Rectal smooth muscle tissue (tissue), 1 donor: ENCODE results near the gene RGP1.

Experiments
- H3K27ac ChIP-seq: one replicate; pipeline ENCODE4 v1.7.0; 2013; ENCODE audit warnings: low read depth, low read length, inconsistent platforms
- H3K27me3 ChIP-seq: one replicate; pipeline ENCODE4 v1.7.0; 2013; ENCODE audit warnings: low read length; ENCODE audit not compliant: control insufficient read depth, insufficient read depth
- H3K36me3 ChIP-seq: one replicate; pipeline ENCODE4 v1.7.0; 2013; ENCODE audit warnings: low read length; ENCODE audit not compliant: control insufficient read depth, insufficient read depth
- H3K4me1 ChIP-seq: one replicate; pipeline ENCODE4 v1.7.0; 2013; ENCODE audit warnings: low read length; ENCODE audit not compliant: control insufficient read depth, insufficient read depth
- H3K4me3 ChIP-seq: one replicate; pipeline ENCODE4 v1.7.0; 2013; ENCODE audit warnings: low read length
- H3K9ac ChIP-seq: one replicate; pipeline ENCODE4 v1.7.0; 2013; ENCODE audit warnings: low read length

RGP1 gene

DNA sequence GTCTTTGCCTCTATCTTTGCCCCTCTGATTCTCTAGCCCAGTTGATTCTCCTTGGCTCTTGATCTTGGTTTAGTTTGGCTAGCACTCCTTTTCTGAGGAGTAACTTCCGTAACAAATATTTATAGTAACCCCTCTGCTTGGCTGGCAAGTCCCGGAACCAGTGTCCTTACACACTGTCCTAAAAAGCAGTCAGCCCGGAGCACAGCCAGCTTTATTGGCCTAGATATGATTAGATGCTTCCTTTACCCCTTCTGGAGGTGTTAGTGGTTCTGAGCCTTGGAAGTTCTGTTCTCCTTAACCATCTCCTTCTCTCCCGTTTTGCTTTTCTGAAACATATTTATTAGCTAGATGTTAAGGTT is 22.0 kb downstream of the RGP1 start:
- no peaks in the 10 kb centered on the region for H3K27me3 ChIP-seq
- no peak overlapping the region for H3K9ac ChIP-seq
- H3K27ac ChIP-seq: no peak overlapping the region
- no peaks in the 10 kb centered on the region for H3K4me1 ChIP-seq
- H3K36me3 ChIP-seq: no peaks in the 10 kb centered on the region
- H3K4me3 ChIP-seq: no peak overlapping the region

GRCh38 chr9:35771534-35771933 is 22.4 kb downstream of the RGP1 start:
- no peaks in the 10 kb centered on the region for H3K27me3 ChIP-seq
- no peak overlapping the region for H3K27ac ChIP-seq
- no peaks in the 10 kb centered on the region for H3K36me3 ChIP-seq
- no peaks in the 10 kb centered on the region for H3K4me1 ChIP-seq
- H3K4me3 ChIP-seq: no peak overlapping the region
- H3K9ac ChIP-seq: no peak overlapping the region

DNA sequence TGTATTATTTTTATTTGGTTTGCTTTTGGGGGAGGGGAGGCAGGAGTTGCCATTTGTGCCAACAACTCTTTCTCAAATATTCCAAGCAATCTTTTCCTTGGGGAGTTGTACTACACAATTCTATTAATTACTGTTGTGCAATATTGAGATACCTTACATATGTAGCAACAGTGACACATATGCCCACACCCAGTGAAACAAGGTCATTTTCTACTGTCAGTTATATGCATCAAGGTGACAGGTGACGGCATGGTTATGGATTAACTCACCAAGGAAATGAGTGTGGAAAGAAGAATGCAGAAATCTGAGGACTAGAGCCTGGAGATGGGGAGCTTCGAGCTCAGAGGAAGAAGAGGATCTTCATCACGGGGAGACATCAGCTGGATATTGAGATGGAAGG is 22.9 kb downstream of the RGP1 start:
- Histone ChIP-seq H3K4me1 (no peaks in the 10 kb centered on the region), H3K4me3 (no peak overlapping the region), H3K36me3 (no peaks in the 10 kb centered on the region), H3K27ac (no peak overlapping the region), H3K27me3 (no peaks in the 10 kb centered on the region), H3K9ac (no peak overlapping the region)

- Histone ChIP-seq H3K27me3 (no peaks in the 10 kb centered on the region), H3K36me3 (no peaks in the 10 kb centered on the region), H3K4me3 (no peak overlapping the region), H3K27ac (no peak overlapping the region), H3K4me1 (no peaks in the 10 kb centered on the region), H3K9ac (no peak overlapping the region)
Measured at GRCh38 chr9:35774907-35775635, 26.0 kb downstream of the RGP1 start.

DNA sequence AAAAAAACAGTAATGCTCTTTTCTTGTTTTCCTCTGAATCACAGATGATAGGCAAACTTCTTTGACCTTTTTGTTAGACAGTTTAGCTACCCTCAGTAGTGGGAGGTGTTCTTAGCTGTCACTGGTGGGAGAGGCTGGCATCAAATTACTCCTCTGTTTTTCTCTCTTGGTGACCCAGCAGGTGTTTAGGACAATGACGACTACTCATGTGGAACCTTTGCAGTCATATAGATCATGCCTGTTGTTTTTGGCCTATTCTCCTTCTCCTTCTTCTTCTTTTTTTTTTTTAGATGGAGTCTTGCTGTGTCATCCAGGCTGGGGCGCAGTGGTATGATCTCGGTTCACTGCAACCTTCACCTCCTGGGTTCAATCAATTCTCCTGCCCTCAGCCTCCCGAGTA is 26.9 kb downstream of the RGP1 start:
- Histone ChIP-seq H3K4me3 (no peak overlapping the region), H3K27ac (no peak overlapping the region), H3K27me3 (no peaks in the 10 kb centered on the region), H3K9ac (no peak overlapping the region), H3K36me3 (no peaks in the 10 kb centered on the region), H3K4me1 (no peaks in the 10 kb centered on the region)

- Histone ChIP-seq H3K36me3 (no peaks in the 10 kb centered on the region), H3K4me1 (no peaks in the 10 kb centered on the region), H3K27me3 (no peaks in the 10 kb centered on the region), H3K27ac (no peak overlapping the region), H3K4me3 (no peak overlapping the region), H3K9ac (no peak overlapping the region)
Measured at GRCh38 chr9:35778496-35778895, 29.4 kb downstream of the RGP1 start.

DNA sequence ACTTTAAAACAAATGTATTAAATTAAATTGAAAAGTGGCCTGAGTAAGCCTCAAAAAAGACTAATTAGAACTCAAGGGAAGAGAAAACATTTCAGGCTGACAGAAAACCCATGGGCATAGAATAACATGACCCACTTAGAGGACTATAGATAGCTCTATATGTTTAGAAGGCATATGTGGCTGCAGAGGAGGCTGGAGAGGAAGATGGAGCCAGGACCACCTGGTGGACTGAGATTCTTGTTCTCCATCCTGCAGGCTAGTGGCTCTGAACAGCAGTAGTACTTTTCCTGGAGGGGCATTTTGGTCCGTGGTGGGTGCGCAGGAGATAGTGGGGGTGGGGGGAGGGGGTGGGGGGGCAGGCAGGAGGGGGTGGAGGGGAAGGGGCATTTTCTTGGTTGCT is 32.0 kb downstream of the RGP1 start:
- H3K27me3 ChIP-seq: no peaks in the 10 kb centered on the region

DNA sequence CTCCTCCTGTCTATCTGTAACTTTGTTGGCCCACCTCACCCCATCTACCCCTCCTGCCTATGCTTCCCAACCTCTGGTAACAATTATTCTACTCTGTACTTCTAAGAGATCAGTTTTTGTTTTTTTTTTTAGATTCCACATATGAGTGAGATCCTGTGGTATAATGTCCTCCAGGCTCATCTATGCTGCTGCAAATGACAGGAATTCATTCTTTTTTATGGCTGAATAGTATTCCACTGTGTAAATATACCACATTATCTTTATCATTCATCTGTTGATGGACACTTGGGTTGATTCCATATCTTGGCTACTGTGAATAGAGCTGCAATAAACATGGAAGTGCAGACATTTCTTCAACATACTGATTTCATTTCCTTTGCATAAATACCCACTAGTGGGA is 34.3 kb downstream of the RGP1 start:
- no peak overlapping the region for H3K27ac ChIP-seq
- H3K9ac ChIP-seq: no peak overlapping the region
- H3K4me1 ChIP-seq: no peaks in the 10 kb centered on the region
- H3K4me3 ChIP-seq: no peak overlapping the region
- no peaks in the 10 kb centered on the region for H3K27me3 ChIP-seq
- H3K36me3 ChIP-seq: no peaks in the 10 kb centered on the region

More for the DNA sequence above, 32.0 kb downstream of the RGP1 start:
- Histone ChIP-seq H3K36me3 (no peaks in the 10 kb centered on the region), H3K4me1 (no peaks in the 10 kb centered on the region), H3K4me3 (no peak overlapping the region), H3K9ac (no peak overlapping the region), H3K27ac (no peak overlapping the region)

- Histone ChIP-seq H3K27ac (no peak overlapping the region), H3K4me3 (no peak overlapping the region), H3K27me3 (no peaks in the 10 kb centered on the region), H3K36me3 (peaks cover 3% of the 10 kb centered on the region), H3K9ac (no peak overlapping the region), H3K4me1 (peaks cover 15% of the 10 kb centered on the region)
Measured at GRCh38 chr9:35789541-35789940, 40.5 kb downstream of the RGP1 start.

DNA sequence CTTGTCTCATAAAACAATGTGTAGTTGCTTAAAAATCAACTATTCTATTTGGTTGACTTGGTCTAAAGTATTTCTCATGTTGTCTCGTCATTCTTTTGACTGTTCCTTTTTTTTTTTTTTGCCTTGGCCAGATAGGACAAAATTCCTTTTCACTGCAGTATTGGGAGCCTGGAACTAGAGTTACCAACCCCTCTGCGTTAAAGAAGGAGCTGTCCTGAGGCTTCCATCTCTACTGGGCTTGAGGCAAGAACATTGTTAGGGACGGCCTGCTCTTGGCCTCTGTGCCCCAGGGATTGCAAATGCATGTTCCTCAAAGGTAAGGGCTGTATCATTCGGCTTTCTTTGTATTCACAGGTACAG is 40.9 kb downstream of the RGP1 start:
- Histone ChIP-seq H3K4me1 (peaks cover 15% of the 10 kb centered on the region), H3K27me3 (no peaks in the 10 kb centered on the region), H3K4me3 (no peak overlapping the region), H3K36me3 (peaks cover 3% of the 10 kb centered on the region), H3K9ac (no peak overlapping the region), H3K27ac (no peak overlapping the region)

DNA sequence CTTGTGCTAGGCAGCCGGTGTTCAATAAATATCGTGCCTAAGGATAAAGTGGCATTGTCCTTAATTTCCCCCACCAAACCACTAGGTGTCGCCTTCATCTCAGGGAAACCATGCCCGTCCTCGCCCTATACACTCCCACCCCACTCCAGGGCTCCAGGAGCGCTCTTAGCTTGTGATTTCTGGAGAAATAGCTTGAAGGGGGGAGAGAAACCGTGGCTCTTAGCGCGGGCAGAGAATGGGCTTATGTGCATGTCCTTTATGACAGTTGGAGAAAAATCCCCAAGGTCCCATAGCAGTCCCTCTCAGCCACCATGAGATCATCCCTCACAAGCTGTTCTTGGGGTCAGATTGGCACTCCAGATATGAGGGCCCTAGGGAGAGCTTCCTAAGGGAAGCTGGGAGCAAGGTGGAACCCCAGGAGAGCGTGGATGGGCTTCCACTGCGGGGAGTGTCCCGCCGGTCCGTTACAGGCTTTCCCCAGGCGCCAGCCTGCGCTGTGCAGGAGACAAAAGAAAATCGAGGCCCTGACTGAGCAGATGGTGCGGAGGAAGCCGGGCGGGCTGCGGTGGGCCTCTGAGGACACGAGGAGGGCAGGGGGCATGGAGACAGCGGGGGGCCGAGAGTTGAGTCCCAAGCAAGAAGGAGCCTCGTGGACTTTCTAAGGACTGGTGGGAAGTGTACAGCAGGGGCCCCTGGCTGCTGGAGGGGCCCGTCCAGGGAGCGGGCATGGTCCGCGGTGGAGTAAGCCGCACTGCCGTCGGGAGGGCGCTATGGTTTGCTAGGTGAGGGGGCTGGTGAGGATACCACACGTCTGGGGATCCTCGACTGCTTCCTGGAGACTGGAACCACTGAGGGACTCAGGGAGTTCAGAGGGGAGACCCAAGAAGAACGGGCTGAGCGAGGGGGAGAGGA is 41.6 kb downstream of the RGP1 start:
- H3K27ac ChIP-seq: peak overlapping the region; percentile 82
- H3K4me3 ChIP-seq: no peak overlapping the region
- H3K36me3 ChIP-seq: peaks cover 3% of the 10 kb centered on the region
- peaks cover 15% of the 10 kb centered on the region for H3K4me1 ChIP-seq
- H3K27me3 ChIP-seq: no peaks in the 10 kb centered on the region
- peak overlapping the region; percentile 14 for H3K9ac ChIP-seq

DNA sequence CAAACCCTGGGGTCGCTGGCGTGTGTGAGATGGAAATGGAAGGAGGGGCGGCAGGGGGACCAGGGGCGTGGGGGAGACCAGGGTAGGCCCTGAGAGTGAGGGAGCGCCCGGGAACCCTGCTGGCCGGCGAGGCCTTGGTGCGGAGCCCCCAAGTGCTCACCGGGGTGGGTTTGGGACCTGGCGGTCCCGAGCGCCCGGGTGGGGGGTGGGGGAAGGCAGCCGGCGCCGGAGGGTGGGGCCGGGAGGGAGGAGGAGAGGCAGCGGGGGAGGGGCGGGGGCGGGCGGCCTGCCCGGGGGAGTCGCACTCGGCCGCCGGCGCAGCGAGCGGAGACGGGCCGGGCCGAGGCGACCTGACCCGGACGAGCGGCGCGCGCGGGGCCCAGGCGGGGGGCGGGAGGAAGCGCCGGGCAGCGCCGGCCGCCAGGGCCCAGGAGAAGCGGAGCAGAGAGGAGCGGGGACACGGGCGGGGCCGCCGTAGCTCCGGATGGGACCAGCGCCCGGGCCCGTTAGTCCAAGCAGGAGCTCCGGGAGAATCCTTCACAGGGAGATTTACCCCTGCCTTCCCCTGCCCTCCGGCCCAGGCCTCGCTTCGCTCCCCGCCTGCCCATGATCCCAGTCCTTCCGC is 42.3 kb downstream of the RGP1 start, which contains the start of gene NPR2:
TSS of gene NPR2 (plus strand) at position 295 of the 625 bp plus-strand sequence. CDS start 818 bp downstream, outside the sequence.
- Histone ChIP-seq H3K9ac (peak within 1 kb of the TSS; percentile 14), H3K27me3 (no peaks in the 10 kb centered on the region), H3K36me3 (peaks cover 3% of the 10 kb centered on the region), H3K4me1 (peaks cover 15% of the 10 kb centered on the region), H3K4me3 (peak within 1 kb of the TSS; percentile 70), H3K27ac (peak within 1 kb of the TSS; percentile 82)
